ENCODE measurements around the gene OPTC. TPM values are rescaled to one million over a fixed set of nuclear protein-coding genes. Genes with fewer than 3 reads are reported as not detected.

Gene OPTC
- total RNA-seq, 1 experiment from 2014 or later = not detected

DNA sequence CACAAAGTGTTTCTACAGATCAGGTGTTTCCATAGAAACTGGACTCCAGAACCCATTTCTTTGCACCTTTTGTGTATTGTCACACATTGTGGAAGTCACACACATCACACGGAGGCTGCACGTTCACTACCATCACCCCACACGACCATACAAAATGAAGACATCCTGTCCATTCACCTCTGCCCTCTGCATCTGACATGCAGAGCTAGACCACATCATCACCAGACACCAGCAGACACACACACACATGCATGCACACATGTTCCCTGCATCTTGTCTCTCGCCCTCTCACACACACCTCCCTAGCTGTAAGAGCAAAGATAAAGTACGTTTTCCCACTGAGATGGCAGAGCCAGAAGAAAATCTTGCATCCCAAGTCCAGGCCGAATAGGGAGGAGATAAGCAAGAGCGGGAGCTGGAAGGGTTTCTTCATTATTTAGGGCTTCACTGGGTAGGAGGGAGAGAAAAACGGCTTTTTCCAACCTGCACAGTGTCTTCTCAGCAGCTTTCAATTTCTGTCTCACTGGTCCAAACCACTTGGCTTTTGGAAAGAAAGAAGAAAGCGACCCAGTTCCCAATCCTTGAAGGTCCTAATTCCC, 17.6 kb upstream of the OPTC start:
- Histone ChIP-seq H3K27me3 (ENCODE audit: insufficient read depth, low read length) (peaks cover 24% of the 10 kb centered on the region), H4K20me1 (ENCODE audit: insufficient read depth) (no peaks in the 10 kb centered on the region), H3K36me3 (ENCODE audit: control insufficient read depth in 1 of 2, insufficient read depth in 2 of 2, low read length in 2 of 2) (no peaks in the 10 kb centered on the region), H3K9me2 (ENCODE audit: insufficient read depth) (no peaks in the 10 kb centered on the region), H2AFZ (ENCODE audit: low read depth, low read length, poor library complexity, severe bottlenecking) (no peak overlapping the region), H3K4me2 (ENCODE audit: low read length) (no peak overlapping the region), H3K9me3 (ENCODE audit: control insufficient read depth in 1 of 2, insufficient read depth in 1 of 2, low read depth in 1 of 2, low read length in 2 of 2) (no peaks in the 10 kb centered on the region), H3K9ac (ENCODE audit: low read length) (no peak overlapping the region), H3K27ac (ENCODE audit: low read depth, low read length) (no peak overlapping the region), H3K79me2 (ENCODE audit: insufficient read depth, low read length) (no peaks in the 10 kb centered on the region), H3K4me3 (replicated peaks in 1 of 2; ENCODE audit: low read depth in 1 of 2, low read length in 2 of 2) (no peak overlapping the region), H3K4me1 (ENCODE audit: control insufficient read depth in 1 of 2, insufficient read depth in 2 of 2, low read length in 2 of 2) (peaks cover 10 to 15% of the 10 kb centered on the region in 2 experiments)
- no TSS peak for BruUV-seq (replicated peaks)
- DNase-seq (ENCODE audit: low read depth, low spot score) (no peak), ATAC-seq (no peak)
- CTCF ChIA-PET = interaction anchor here (1.2 to 2.3 kb wide), 2 partner anchors 10 to 11 kb away, joined by 3 to 12 read pairs; no protein-coding TSS in a partner anchor
- RAD21 ChIA-PET (ENCODE audit: low non-redundant PET in 1 of 2, low total read pairs in 2 of 2, uncharacterized antibody in 2 of 2, unreplicated experiment in 2 of 2) = no interaction called here
- POLR2A ChIA-PET = no interaction called here
- intact Hi-C loops (cut with micrococcal nuclease) = no loop called here
- TF ChIP-seq EGR1 (IDR thresholded peaks at IDR 0.05; ENCODE audit: low read depth) = no peak
- TF ChIP-seq POLR2AphosphoS5 (IDR thresholded peaks at IDR 0.05; ENCODE audit: low read depth, low read length) = no peak
- TF ChIP-seq, protein P1, sequence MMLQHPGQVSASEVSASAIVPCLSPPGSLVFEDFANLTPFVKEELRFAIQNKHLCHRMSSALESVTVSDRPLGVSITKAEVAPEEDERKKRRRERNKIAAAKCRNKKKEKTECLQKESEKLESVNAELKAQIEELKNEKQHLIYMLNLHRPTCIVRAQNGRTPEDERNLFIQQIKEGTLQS (IDR thresholded peaks at IDR 0.05) = no peak
- no peak for TF ChIP-seq ZNF274 (IDR thresholded peaks at IDR 0.05; ENCODE audit: low read depth, low read length)
- TF ChIP-seq SP1 (IDR thresholded peaks at IDR 0.05; ENCODE audit: low read depth) = no peak
- TF ChIP-seq CBX3 (IDR thresholded peaks at IDR 0.05; ENCODE audit: low read depth) = no peak

DNA sequence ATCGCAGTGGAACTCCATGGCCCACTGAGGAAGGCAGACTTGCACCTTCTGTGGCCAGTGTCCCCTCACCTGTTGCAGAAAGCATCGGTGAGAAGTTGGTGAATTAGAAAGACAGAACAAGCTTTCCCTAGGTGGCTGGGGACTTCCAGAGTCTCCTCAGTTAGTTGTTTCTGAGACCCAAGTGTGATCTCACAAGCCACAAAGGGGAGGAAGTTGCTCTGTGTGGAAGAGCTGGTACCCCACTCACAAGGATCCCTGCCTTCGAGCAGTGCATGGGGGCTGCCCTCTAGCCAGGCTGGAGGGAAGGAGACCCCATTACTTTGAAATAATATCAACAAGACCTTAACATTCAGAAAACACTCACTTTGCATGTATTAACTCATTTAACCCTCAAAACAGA, 16.2 kb upstream of the OPTC start:
- no peak for ATAC-seq
- intact Hi-C loops (cut with micrococcal nuclease) = no loop called here
- H3K4me3 ChIP-seq (replicated peaks in 1 of 2; ENCODE audit: low read depth in 1 of 2, low read length in 2 of 2) = no peak overlapping the region
- TF ChIP-seq JUND (IDR thresholded peaks at IDR 0.05) (no peak), CEBPB (IDR thresholded peaks at IDR 0.05; ENCODE audit: low read depth) (no peak), SIN3A (IDR thresholded peaks at IDR 0.05; ENCODE audit: low read depth) (no peak), FOSL1 (IDR thresholded peaks at IDR 0.05; ENCODE audit: low read depth) (no peak), ZNF274 (IDR thresholded peaks at IDR 0.05; ENCODE audit: low read depth, low read length) (no peak), TCF7L2 (IDR thresholded peaks at IDR 0.05; ENCODE audit: borderline replicate concordance, extremely low read depth, insufficient read depth, insufficient read length) (no peak), CBX3 (IDR thresholded peaks at IDR 0.05; ENCODE audit: low read depth) (no peak), SP1 (IDR thresholded peaks at IDR 0.05; ENCODE audit: low read depth) (no peak), RAD21 (IDR thresholded peaks at IDR 0.05; ENCODE audit: low read depth) (no peak), SRF (IDR thresholded peaks at IDR 0.05; ENCODE audit: low read depth) (no peak), POLR2AphosphoS5 (IDR thresholded peaks at IDR 0.05; ENCODE audit: low read depth, low read length) (no peak), ELF1 (IDR thresholded peaks at IDR 0.05; ENCODE audit: borderline replicate concordance, low read depth) (no peak), EGR1 (IDR thresholded peaks at IDR 0.05; ENCODE audit: low read depth) (no peak)
- TF ChIP-seq, protein P1 (IDR thresholded peaks at IDR 0.05) = no peak
- TF ChIP-seq, protein P2, sequence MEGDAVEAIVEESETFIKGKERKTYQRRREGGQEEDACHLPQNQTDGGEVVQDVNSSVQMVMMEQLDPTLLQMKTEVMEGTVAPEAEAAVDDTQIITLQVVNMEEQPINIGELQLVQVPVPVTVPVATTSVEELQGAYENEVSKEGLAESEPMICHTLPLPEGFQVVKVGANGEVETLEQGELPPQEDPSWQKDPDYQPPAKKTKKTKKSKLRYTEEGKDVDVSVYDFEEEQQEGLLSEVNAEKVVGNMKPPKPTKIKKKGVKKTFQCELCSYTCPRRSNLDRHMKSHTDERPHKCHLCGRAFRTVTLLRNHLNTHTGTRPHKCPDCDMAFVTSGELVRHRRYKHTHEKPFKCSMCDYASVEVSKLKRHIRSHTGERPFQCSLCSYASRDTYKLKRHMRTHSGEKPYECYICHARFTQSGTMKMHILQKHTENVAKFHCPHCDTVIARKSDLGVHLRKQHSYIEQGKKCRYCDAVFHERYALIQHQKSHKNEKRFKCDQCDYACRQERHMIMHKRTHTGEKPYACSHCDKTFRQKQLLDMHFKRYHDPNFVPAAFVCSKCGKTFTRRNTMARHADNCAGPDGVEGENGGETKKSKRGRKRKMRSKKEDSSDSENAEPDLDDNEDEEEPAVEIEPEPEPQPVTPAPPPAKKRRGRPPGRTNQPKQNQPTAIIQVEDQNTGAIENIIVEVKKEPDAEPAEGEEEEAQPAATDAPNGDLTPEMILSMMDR (IDR thresholded peaks at IDR 0.05 in 2 of 3, conservative IDR thresholded peaks at IDR 0.05 in 1 of 3; ENCODE audit: borderline replicate concordance in 1 of 3, insufficient read depth in 1 of 3, low read depth in 2 of 3, low read length in 2 of 3) = no peak
- TF ChIP-seq, protein P3, sequence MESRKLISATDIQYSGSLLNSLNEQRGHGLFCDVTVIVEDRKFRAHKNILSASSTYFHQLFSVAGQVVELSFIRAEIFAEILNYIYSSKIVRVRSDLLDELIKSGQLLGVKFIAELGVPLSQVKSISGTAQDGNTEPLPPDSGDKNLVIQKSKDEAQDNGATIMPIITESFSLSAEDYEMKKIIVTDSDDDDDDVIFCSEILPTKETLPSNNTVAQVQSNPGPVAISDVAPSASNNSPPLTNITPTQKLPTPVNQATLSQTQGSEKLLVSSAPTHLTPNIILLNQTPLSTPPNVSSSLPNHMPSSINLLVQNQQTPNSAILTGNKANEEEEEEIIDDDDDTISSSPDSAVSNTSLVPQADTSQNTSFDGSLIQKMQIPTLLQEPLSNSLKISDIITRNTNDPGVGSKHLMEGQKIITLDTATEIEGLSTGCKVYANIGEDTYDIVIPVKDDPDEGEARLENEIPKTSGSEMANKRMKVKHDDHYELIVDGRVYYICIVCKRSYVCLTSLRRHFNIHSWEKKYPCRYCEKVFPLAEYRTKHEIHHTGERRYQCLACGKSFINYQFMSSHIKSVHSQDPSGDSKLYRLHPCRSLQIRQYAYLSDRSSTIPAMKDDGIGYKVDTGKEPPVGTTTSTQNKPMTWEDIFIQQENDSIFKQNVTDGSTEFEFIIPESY (IDR thresholded peaks at IDR 0.05; ENCODE audit: extremely low read depth, insufficient replicate concordance, low read length) = no peak

More for the DNA sequence above, 16.2 kb upstream of the OPTC start:
- Histone ChIP-seq H3K79me2 (ENCODE audit: insufficient read depth, low read length) (no peaks in the 10 kb centered on the region), H3K36me3 (ENCODE audit: control insufficient read depth in 1 of 2, insufficient read depth in 2 of 2, low read length in 2 of 2) (no peaks in the 10 kb centered on the region), H3K9me2 (ENCODE audit: insufficient read depth) (no peaks in the 10 kb centered on the region), H3K27me3 (ENCODE audit: insufficient read depth, low read length) (peaks cover 20% of the 10 kb centered on the region), H3K4me2 (ENCODE audit: low read length) (no peak overlapping the region), H3K27ac (ENCODE audit: low read depth, low read length) (no peak overlapping the region), H3K9me3 (ENCODE audit: control insufficient read depth in 1 of 2, insufficient read depth in 1 of 2, low read depth in 1 of 2, low read length in 2 of 2) (no peaks in the 10 kb centered on the region), H3K4me1 (ENCODE audit: control insufficient read depth in 1 of 2, insufficient read depth in 2 of 2, low read length in 2 of 2) (peaks cover 13 to 19% of the 10 kb centered on the region in 2 experiments), H2AFZ (ENCODE audit: low read depth, low read length, poor library complexity, severe bottlenecking) (no peak overlapping the region), H4K20me1 (ENCODE audit: insufficient read depth) (no peaks in the 10 kb centered on the region), H3K9ac (ENCODE audit: low read length) (no peak overlapping the region)
- RAD21 ChIA-PET (ENCODE audit: low non-redundant PET in 1 of 2, low total read pairs in 2 of 2, uncharacterized antibody in 2 of 2, unreplicated experiment in 2 of 2) = no interaction called here
- BruUV-seq (replicated peaks) = no TSS peak
- DNase-seq (ENCODE audit: low read depth, low spot score) = no peak
- CTCF ChIA-PET = no interaction called here
- POLR2A ChIA-PET = interaction anchor here (0.6 kb wide), 1 partner anchor 171 kb away, joined by 3 read pairs; no protein-coding TSS in a partner anchor
